ENCODE measurements around the gene CTSH.
A peak's percentile ranks its signal among the peaks of the same experiment; 100 is the strongest.
"Not testable (repeated sequence)": the region's sequence is repeated elsewhere in the genome, so short reads cannot be mapped to it uniquely, and the experiment has no call there.

The CTSH gene

DNA sequence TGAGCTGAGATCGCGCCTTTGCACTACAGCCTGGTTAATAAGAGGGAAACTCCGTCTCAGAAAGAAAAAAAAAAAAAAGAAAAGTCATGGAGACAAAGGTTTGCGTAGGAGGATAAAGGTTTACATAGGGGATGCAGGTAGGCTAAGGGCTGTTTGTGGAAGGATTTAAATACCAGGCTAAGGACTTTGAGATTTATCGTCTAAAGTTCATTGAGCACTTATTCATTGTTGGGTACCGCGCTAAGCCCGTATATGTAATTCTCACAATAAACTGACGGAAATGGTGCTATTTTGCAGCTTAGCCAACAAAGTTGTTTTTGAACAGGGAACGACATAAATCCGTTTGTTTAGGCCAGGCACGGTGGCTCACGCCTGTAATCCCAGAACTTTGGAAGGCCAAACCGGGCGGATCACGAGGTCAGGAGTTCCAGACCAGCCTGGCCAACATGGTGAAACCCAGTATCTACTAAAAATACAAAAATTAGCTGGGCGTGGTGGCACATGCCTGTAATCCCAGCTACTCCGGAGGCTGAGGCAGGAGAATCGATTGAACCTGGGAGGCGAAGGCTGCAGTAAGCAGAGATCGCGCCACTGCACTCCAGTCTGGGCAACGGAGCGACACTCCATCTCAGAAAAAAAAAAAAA, 73.2 kb downstream of the CTSH start:
- Mint-ChIP-seq H3K4me1 (ENCODE audit: low read depth) (peaks cover 21% of the 10 kb centered on the region), H3K27ac (peak overlapping the region; percentile 96), H3K4me3 (peak overlapping the region; percentile 34), H3K36me3 (ENCODE audit: low read depth) (peaks cover 35% of the 10 kb centered on the region)
- H3K9me3 Mint-ChIP-seq; intact Hi-C loops (cut with micrococcal nuclease); H3K27me3 Mint-ChIP-seq: not testable (repeated sequence)
